ENCODE measurements around the gene MYO16.
A peak's percentile ranks its signal among the peaks of the same experiment; 100 is the strongest.

MYO16 gene

DNA sequence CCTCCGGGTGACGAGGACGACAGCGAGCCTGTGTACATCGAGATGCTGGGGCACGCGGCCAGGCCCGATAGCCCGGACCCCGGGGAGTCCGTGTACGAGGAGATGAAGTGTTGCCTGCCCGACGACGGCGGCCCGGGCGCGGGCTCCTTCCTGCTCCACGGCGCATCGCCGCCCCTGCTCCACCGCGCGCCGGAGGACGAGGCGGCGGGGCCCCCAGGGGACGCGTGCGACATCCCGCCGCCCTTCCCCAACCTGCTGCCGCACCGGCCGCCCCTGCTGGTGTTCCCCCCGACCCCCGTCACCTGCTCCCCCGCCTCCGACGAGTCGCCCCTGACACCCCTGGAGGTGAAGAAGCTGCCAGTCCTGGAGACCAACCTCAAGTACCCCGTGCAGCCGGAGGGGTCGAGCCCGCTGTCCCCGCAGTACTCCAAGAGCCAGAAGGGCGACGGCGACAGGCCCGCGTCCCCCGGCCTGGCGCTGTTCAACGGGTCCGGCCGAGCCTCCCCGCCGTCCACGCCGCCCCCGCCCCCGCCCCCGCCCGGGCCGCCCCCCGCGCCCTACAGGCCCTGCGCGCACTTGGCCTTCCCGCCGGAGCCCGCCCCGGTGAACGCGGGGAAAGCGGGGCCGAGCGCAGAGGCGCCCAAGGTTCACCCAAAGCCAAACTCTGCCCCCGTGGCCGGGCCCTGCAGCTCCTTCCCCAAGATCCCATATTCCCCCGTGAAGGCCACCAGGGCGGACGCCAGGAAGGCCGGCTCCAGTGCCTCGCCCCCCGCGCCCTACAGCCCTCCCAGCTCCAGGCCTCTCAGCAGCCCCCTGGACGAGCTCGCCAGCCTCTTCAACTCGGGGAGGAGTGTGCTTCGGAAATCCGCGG is 511.3 kb downstream of the MYO16 start:
- TF ChIP-seq, protein P1, sequence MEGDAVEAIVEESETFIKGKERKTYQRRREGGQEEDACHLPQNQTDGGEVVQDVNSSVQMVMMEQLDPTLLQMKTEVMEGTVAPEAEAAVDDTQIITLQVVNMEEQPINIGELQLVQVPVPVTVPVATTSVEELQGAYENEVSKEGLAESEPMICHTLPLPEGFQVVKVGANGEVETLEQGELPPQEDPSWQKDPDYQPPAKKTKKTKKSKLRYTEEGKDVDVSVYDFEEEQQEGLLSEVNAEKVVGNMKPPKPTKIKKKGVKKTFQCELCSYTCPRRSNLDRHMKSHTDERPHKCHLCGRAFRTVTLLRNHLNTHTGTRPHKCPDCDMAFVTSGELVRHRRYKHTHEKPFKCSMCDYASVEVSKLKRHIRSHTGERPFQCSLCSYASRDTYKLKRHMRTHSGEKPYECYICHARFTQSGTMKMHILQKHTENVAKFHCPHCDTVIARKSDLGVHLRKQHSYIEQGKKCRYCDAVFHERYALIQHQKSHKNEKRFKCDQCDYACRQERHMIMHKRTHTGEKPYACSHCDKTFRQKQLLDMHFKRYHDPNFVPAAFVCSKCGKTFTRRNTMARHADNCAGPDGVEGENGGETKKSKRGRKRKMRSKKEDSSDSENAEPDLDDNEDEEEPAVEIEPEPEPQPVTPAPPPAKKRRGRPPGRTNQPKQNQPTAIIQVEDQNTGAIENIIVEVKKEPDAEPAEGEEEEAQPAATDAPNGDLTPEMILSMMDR (conservative IDR thresholded peaks at IDR 0.05; ENCODE audit: low read depth, low read length) = no peak
- H3K4me3 ChIP-seq (ENCODE audit: low read length) = peak overlapping the region; percentile 36

DNA sequence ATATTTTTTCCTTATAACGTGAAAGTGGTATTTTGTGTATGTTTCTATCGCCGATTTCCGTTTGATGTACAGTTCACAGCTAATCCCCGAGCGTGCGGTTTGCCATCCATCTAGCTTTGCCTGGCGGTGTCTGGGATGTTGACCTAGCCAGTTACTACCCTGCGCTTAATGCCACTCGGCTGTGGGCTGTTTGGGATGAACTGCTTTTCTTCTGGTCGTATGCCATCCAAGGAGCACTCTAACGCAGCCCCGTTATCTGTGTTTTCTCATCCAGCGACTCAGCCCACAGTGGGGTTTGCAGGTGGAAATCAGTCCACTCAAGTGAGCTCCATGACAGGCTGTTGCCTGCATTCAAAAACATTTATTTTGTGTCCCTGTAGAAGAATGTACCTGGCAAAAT is 512.3 kb downstream of the MYO16 start:
- TF ChIP-seq, protein P1 (conservative IDR thresholded peaks at IDR 0.05; ENCODE audit: low read depth, low read length) = no peak
- no peak for DNase-seq (ENCODE audit: low read depth)
- H3K4me3 ChIP-seq (ENCODE audit: low read length) = no peak overlapping the region

More for the DNA sequence above, 511.3 kb downstream of the MYO16 start:
- DNase-seq (ENCODE audit: low read depth) = no peak

DNA sequence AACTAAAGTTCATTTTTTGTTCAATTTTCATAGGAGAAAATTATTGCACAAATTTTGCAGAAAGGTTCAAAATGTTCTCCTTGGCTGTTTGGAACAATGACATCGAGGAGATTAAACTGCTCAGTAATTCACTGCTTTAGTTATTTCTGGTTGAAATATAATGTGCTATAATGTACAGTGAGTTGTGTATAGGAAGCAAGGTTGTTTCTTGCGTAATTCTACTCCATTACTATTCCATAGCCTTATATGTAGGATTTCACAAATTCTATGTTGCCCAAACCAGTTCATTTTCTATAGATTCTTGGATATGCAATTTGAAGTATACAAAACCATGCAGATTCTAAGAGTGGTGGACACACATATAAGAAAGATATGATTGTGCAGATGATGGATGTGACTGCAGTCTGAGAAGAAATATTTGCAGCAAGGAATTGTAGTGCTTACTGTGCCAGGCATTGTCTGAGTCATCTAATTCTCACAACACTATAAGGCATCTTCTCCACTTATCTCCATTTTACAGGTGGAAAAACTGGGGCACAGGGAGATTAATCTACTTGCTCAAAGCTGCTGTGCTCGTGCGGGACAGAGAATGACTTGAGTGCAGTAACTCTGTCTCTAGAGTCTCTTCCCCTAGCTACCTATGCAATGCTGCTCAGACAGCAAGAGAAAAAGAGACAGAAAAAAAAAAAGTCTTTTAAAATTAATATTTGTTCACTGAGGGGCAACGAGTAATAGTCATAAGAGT is 515.5 kb downstream of the MYO16 start:
- TF ChIP-seq, protein P1 (conservative IDR thresholded peaks at IDR 0.05; ENCODE audit: low read depth, low read length) = no peak
- no peak overlapping the region for H3K4me3 ChIP-seq (ENCODE audit: low read length)
- DNase-seq (ENCODE audit: low read depth) = no peak

DNA sequence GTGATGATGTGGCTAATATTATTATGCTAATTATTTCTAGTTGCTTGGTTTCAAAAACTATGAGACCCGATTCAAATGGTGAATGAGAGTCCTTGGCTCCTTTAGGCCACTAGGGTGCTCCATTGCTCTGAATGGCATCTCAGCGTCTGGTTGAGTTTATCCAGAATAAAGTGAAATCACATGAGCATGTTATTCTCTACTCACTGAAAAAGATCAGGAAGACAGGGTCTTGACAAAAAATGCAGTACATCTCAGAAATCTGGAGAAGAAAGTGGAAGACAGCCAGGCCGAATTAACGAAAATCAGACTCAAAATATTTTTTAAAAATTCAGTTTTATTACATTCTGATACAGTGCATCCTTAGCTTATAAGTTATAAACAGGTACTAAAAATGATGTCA is 516.2 kb downstream of the MYO16 start:
- DNase-seq (ENCODE audit: low read depth) = peak; percentile 73
- no peak overlapping the region for H3K4me3 ChIP-seq (ENCODE audit: low read length)
- TF ChIP-seq, protein P1 (conservative IDR thresholded peaks at IDR 0.05; ENCODE audit: low read depth, low read length) = peak; percentile 92

DNA sequence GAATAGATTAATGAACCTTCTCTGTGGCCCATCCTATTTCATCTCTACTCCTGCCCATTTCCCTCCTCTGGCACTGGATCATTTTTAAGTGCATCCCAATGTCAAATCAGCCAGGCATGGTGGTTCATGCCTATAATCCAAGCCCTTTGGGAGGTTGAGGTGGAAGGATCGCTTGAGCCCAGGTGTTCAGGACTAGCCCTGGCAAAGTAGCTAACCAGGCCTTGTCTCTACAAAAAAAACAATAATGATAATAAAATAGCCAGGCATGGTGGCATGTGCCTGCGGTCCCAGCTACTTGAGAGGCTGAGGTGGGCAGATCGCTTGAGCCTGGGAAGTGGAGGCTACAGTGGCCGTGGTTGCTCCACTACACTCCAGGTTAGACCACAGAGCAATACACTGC is 517.0 kb downstream of the MYO16 start:
- TF ChIP-seq, protein P1 (conservative IDR thresholded peaks at IDR 0.05; ENCODE audit: low read depth, low read length) = no peak
- H3K4me3 ChIP-seq (ENCODE audit: low read length) = no peak overlapping the region
- DNase-seq (ENCODE audit: low read depth) = no peak

DNA sequence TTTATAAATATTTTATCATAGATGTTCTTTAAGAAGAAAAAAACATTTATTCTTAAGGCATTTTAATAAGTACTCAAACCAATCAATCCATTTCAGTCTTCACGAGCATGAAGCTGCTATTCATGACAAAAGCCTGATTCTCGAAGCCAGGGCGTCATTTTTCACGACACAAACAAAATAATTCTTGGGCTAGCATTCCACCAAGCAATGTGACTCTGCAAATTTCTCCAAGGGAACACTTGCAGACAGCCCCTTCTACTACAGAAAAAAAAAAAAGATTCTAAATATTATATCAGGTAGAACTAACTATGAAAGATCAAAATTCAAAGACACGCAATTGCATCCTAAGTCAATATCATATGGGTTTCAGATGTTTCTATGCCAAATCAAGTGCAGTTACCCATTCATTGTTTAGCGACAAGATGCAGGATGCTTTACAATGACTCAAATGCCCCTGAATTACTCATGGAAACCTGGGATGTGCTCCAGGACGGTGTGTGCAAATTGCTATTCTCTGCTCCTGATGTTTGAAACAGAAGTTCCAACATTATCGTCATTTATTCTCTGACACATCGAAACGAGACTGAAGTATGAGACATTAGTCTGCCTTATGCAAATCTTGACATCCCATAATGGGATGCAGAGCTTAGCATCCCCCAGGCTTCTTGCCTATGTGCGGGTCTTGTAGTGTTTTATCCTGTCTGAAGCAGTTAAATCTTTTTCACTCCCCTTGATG is 517.7 kb downstream of the MYO16 start:
- H3K4me3 ChIP-seq (ENCODE audit: low read length) = no peak overlapping the region
- TF ChIP-seq, protein P1 (conservative IDR thresholded peaks at IDR 0.05; ENCODE audit: low read depth, low read length) = no peak
- no peak for DNase-seq (ENCODE audit: low read depth)
